H9 (cell line): Measurements from ENCODE around the gene PIAS2. TPM values are rescaled to one million over a fixed set of nuclear protein-coding genes. Genes with fewer than 3 reads are reported as not detected.

Experiments used
- DNase-seq: peaks from one replicate; pipeline ENCODE4 v3.0.0-alpha.2; 2017
- H2AFZ ChIP-seq: one replicate; pipeline ENCODE4 v1.6.1; 2013; ENCODE audit warnings: mild to moderate bottlenecking, low read length, control low read depth, moderate library complexity
- H2AK5ac ChIP-seq: 2 replicates; pipeline ENCODE4 v1.6.1; 2013; ENCODE audit warnings: low read length, control low read depth, mixed read lengths; ENCODE audit not compliant: insufficient read length
- H2BK120ac ChIP-seq: one replicate; pipeline ENCODE4 v1.6.1; 2013; ENCODE audit warnings: low read depth, mild to moderate bottlenecking, low read length, control low read depth, inconsistent platforms; ENCODE audit not compliant: poor library complexity, severe bottlenecking
- H2BK12ac ChIP-seq: 2 replicates; pipeline ENCODE4 v1.6.1; 2013; ENCODE audit warnings: low read length, control low read depth, mixed read lengths, low read depth; ENCODE audit not compliant: insufficient read length
- H2BK15ac ChIP-seq: 2 replicates; pipeline ENCODE4 v1.6.1; 2013; ENCODE audit warnings: low read depth, low read length, control low read depth
- H2BK20ac ChIP-seq: one replicate; pipeline ENCODE4 v1.6.1; 2013; ENCODE audit warnings: low read depth, mild to moderate bottlenecking, low read length, control low read depth, inconsistent platforms; ENCODE audit not compliant: poor library complexity, severe bottlenecking
- H2BK5ac ChIP-seq: 2 replicates; pipeline ENCODE4 v1.6.1; 2013; ENCODE audit warnings: low read length, control low read depth, mixed read lengths; ENCODE audit not compliant: insufficient read length
- H3K14ac ChIP-seq: 2 replicates; pipeline ENCODE4 v1.6.1; 2013; ENCODE audit warnings: low read length, control low read depth; ENCODE audit not compliant: insufficient read depth
- H3K18ac ChIP-seq: 2 replicates; pipeline ENCODE4 v1.6.1; 2013; ENCODE audit warnings: low read depth, mild to moderate bottlenecking, mixed read lengths, low read length, control low read depth; ENCODE audit not compliant: insufficient read length
- H3K23ac ChIP-seq: 2 replicates; pipeline ENCODE4 v1.6.1; 2013; ENCODE audit warnings: low read length, control low read depth, mixed read lengths, low read depth; ENCODE audit not compliant: insufficient read length
- H3K23me2 ChIP-seq: 2 replicates; pipeline ENCODE4 v1.6.1; 2013; ENCODE audit warnings: low read depth, mild to moderate bottlenecking, mixed read lengths, low read length, control low read depth; ENCODE audit not compliant: insufficient read length, poor library complexity, severe bottlenecking
- H3K27ac ChIP-seq: 2 replicates; pipeline ENCODE4 v1.5.1; 2013; ENCODE audit warnings: low read length, control low read depth, mixed read lengths, low read depth; ENCODE audit not compliant: insufficient read length
- H3K27me3 ChIP-seq: 2 replicates; pipeline ENCODE4 v1.6.1; 2013; ENCODE audit warnings: low read length, control low read depth, inconsistent platforms; ENCODE audit not compliant: insufficient read depth
- H3K4ac ChIP-seq: 2 replicates; pipeline ENCODE4 v1.6.1; 2013; ENCODE audit warnings: low read depth, mild to moderate bottlenecking, control low read depth, inconsistent platforms, low read length, moderate library complexity
- H3K4me1 ChIP-seq: 2 replicates; pipeline ENCODE4 v1.6.1; 2013; ENCODE audit warnings: low read length, control low read depth, inconsistent platforms; ENCODE audit not compliant: insufficient read depth
- H3K4me2 ChIP-seq: 2 replicates; pipeline ENCODE4 v1.6.1; 2013; ENCODE audit warnings: low read length, control low read depth, mixed read lengths; ENCODE audit not compliant: insufficient read length, insufficient read depth
- H3K56ac ChIP-seq: 2 replicates; pipeline ENCODE4 v1.6.1; 2013; ENCODE audit warnings: low read depth, mild to moderate bottlenecking, mixed read lengths, low read length, control low read depth; ENCODE audit not compliant: insufficient read length
- H3K79me1 ChIP-seq: 2 replicates; pipeline ENCODE4 v1.6.1; 2013; ENCODE audit warnings: low read depth, mild to moderate bottlenecking, moderate library complexity, low read length, control low read depth, inconsistent platforms; ENCODE audit not compliant: insufficient read depth, poor library complexity, severe bottlenecking
- H3K79me2 ChIP-seq: 2 replicates; pipeline ENCODE4 v1.6.1; 2013; ENCODE audit warnings: low read length, control low read depth, inconsistent platforms; ENCODE audit not compliant: insufficient read depth
- H3K9ac ChIP-seq: 2 replicates; pipeline ENCODE4 v1.6.1; 2013; ENCODE audit warnings: low read length, control low read depth, mixed read lengths; ENCODE audit not compliant: insufficient read length; ENCODE audit errors: extremely low read depth
- H3K9me3 ChIP-seq: one replicate; pipeline ENCODE4 v1.6.1; 2013; ENCODE audit warnings: low read depth, low read length, inconsistent platforms; ENCODE audit not compliant: control insufficient read depth
- H3T11ph ChIP-seq: one replicate; pipeline ENCODE4 v1.6.1; 2013; ENCODE audit warnings: mild to moderate bottlenecking, low read length, control low read depth, inconsistent platforms
- H4K20me1 ChIP-seq: one replicate; pipeline ENCODE4 v1.6.1; 2013; ENCODE audit not compliant: control insufficient read depth, insufficient read length, insufficient read depth
- H4K5ac ChIP-seq: 2 replicates; pipeline ENCODE4 v1.6.1; 2013; ENCODE audit warnings: low read depth, mild to moderate bottlenecking, mixed read lengths, low read length, control low read depth; ENCODE audit not compliant: insufficient read length
- H4K8ac ChIP-seq: replicated peaks from 2 replicates; pipeline ENCODE4 v1.6.1; 2013; ENCODE audit warnings: low read length, control low read depth, mixed read lengths, low read depth; ENCODE audit not compliant: insufficient read length
- H4K91ac ChIP-seq: 2 replicates; pipeline ENCODE4 v1.6.1; 2013; ENCODE audit warnings: low read depth, mild to moderate bottlenecking, moderate library complexity, mixed read lengths, low read length, control low read depth; ENCODE audit not compliant: insufficient read length
- H3K27ac Mint-ChIP-seq, 3 experiments: 2 replicates in 2 of 3; 3 replicates in 1 of 3; pipeline ENCODE4 v1.8.0; 2020 to 2021; ENCODE audit warnings: mixed read lengths in 3 of 3, mild to moderate bottlenecking in 1 of 3, moderate library complexity in 1 of 3
- H3K27me3 Mint-ChIP-seq: 2 replicates; pipeline ENCODE4 v1.8.0; 2021; ENCODE audit warnings: low read depth, mild to moderate bottlenecking, moderate library complexity, mixed read lengths
- H3K36me3 Mint-ChIP-seq, 3 experiments: 2 replicates in 2 of 3; 3 replicates in 1 of 3; pipeline ENCODE4 v1.8.0; 2020 to 2021; ENCODE audit warnings: low read depth in 3 of 3, mixed read lengths in 3 of 3; ENCODE audit not compliant: insufficient read depth in 1 of 3
- H3K4me1 Mint-ChIP-seq, 2 experiments: 2 replicates each; pipeline ENCODE4 v1.8.0; 2020; ENCODE audit warnings: mixed read lengths in 2 of 2
- H3K4me3 Mint-ChIP-seq, 2 experiments: 2 replicates in 1 of 2; 3 replicates in 1 of 2; pipeline ENCODE4 v1.8.0; 2020 to 2021; ENCODE audit warnings: mild to moderate bottlenecking in 2 of 2, mixed read lengths in 2 of 2, moderate library complexity in 1 of 2
- H3K9me3 Mint-ChIP-seq, 2 experiments: 2 replicates in 1 of 2; 3 replicates in 1 of 2; pipeline ENCODE4 v1.8.0; 2020; ENCODE audit warnings: mild to moderate bottlenecking in 2 of 2, mixed read lengths in 2 of 2, moderate library complexity in 1 of 2
- CTCF ChIP-seq: fragments of 200-600 bp; sonication (generic); conservative IDR thresholded peaks from 3 replicates; pipeline ENCODE4 v1.8.0; 2021; ENCODE audit warnings: antibody characterized with exemption, mild to moderate bottlenecking
- total RNA-seq: library from RNA; stranded (reverse); gene quantifications from 2 replicates; pipeline ENCODE4 v1.2.1, GENCODE V29; 2021

PIAS2 gene
- total RNA-seq, 1 experiment from 2014 or later = 58.4 TPM

- Mint-ChIP-seq H3K27me3 (no peaks in the 10 kb centered on the region), H3K36me3 (peaks cover 6 to 50% (median 46%) of the 10 kb centered on the region in 3 experiments; a peak in 6 of 7 replicates), H3K9me3 (no peaks in the 10 kb centered on the region), H3K4me1 (no peaks in the 10 kb centered on the region), H3K27ac (no peak overlapping the region), H3K4me3 (no peak overlapping the region)
- H3K4ac ChIP-seq = no peak overlapping the region
- no peak overlapping the region for H3K9ac ChIP-seq
- DNase-seq = no peak
- no peaks in the 10 kb centered on the region for H4K20me1 ChIP-seq
- no peak overlapping the region for H3K14ac ChIP-seq
- H3T11ph ChIP-seq = no peak overlapping the region
- no peak overlapping the region for H3K56ac ChIP-seq
- no peak overlapping the region for H2AFZ ChIP-seq
- H2BK5ac ChIP-seq = no peak overlapping the region
- TF ChIP-seq CTCF = no peak
- H2AK5ac ChIP-seq = no peak overlapping the region
- no peaks in the 10 kb centered on the region for H3K79me2 ChIP-seq
- H4K91ac ChIP-seq = no peak overlapping the region
- no peaks in the 10 kb centered on the region for H3K23me2 ChIP-seq
- H4K8ac ChIP-seq = no peak overlapping the region
- H3K9me3 ChIP-seq = no peaks in the 10 kb centered on the region
- no peak overlapping the region for H2BK20ac ChIP-seq
- H3K79me1 ChIP-seq = no peaks in the 10 kb centered on the region
- no peaks in the 10 kb centered on the region for H3K4me1 ChIP-seq
- no peak overlapping the region for H3K4me2 ChIP-seq
- no peak overlapping the region for H2BK12ac ChIP-seq
- H4K5ac ChIP-seq = no peak overlapping the region
- H3K27me3 ChIP-seq = no peaks in the 10 kb centered on the region
- H2BK15ac ChIP-seq = no peak overlapping the region
- no peak overlapping the region for H3K23ac ChIP-seq
- H3K27ac ChIP-seq = no peak overlapping the region
- H2BK120ac ChIP-seq = no peak overlapping the region
- H3K18ac ChIP-seq = no peak overlapping the region
Observed at GRCh38 chr18:46831434-46831833, 85.9 kb downstream of the PIAS2 start.
